OCI-LY1 (cell line): ENCODE measurements around the gene DCTN1.

Source experiments
- CTCF ChIP-seq: fragments of 200-600 bp; sonication (generic), shearing (Covaris generic); IDR thresholded peaks from 2 replicates; pipeline ENCODE4 v1.5.1; 2017; ENCODE audit warnings: mild to moderate bottlenecking, antibody characterized with exemption, low read length, moderate library complexity, mixed read lengths
- EZH2 ChIP-seq: fragments of 200-600 bp; sonication (generic), shearing (Covaris generic); IDR thresholded peaks from 2 replicates; pipeline ENCODE4 v1.8.0; 2017; ENCODE audit warnings: borderline replicate concordance, mixed run types, mild to moderate bottlenecking, antibody characterized with exemption, low read length, moderate library complexity, mixed read lengths

- TF ChIP-seq CTCF: no peak
- no peak for TF ChIP-seq EZH2
Measured at GRCh38 chr2:74316627-74317295, 63.4 kb downstream of the DCTN1 start.
